GM21619 (cell line): ENCODE measurements around the gene COL27A1.

Source experiments
- ATAC-seq: cut with Tn5 transposase; IDR thresholded peaks from one replicate; pipeline ENCODE4 v1.9.1; 2021; ENCODE audit not compliant: unreplicated experiment

COL27A1 gene

GRCh38 chr9:114238891-114239875 is 83.8 kb downstream of the COL27A1 start:
- ATAC-seq = no peak

- ATAC-seq = no peak
These were observed 84.9 kb downstream of the COL27A1 start for GRCh38 chr9:114240216-114240615.

GRCh38 chr9:114240647-114241558 is 85.6 kb downstream of the COL27A1 start:
- ATAC-seq = no peak

GRCh38 chr9:114242837-114243236 is 87.5 kb downstream of the COL27A1 start:
- ATAC-seq = no peak

- no peak for ATAC-seq
These were observed 87.9 kb downstream of the COL27A1 start for GRCh38 chr9:114243240-114243639.

GRCh38 chr9:114244570-114244969 is 89.2 kb downstream of the COL27A1 start:
- ATAC-seq = no peak

- ATAC-seq = no peak
These were observed 91.2 kb downstream of the COL27A1 start for GRCh38 chr9:114246558-114246957.

- no peak for ATAC-seq
These were observed 91.7 kb downstream of the COL27A1 start for GRCh38 chr9:114247077-114247476.

- ATAC-seq = no peak
These were observed 92.2 kb downstream of the COL27A1 start for GRCh38 chr9:114247491-114247890.

GRCh38 chr9:114248299-114248707 is 93.0 kb downstream of the COL27A1 start:
- ATAC-seq = no peak

GRCh38 chr9:114249424-114250234 is 94.3 kb downstream of the COL27A1 start:
- ATAC-seq = no peak

GRCh38 chr9:114250235-114250568 is 94.9 kb downstream of the COL27A1 start:
- ATAC-seq = no peak

- ATAC-seq = no peak
These were observed 95.3 kb downstream of the COL27A1 start for GRCh38 chr9:114250648-114251047.

- no peak for ATAC-seq
These were observed 97.1 kb downstream of the COL27A1 start for GRCh38 chr9:114252394-114252793.

- no peak for ATAC-seq
These were observed 101.5 kb downstream of the COL27A1 start for GRCh38 chr9:114256827-114257328.

GRCh38 chr9:114258218-114258617 is 102.9 kb downstream of the COL27A1 start:
- no peak for ATAC-seq

GRCh38 chr9:114258866-114259797 is 103.8 kb downstream of the COL27A1 start:
- ATAC-seq = no peak

- ATAC-seq = no peak
These were observed 104.6 kb downstream of the COL27A1 start for GRCh38 chr9:114259798-114260523.

GRCh38 chr9:114261026-114261425 is 105.7 kb downstream of the COL27A1 start:
- ATAC-seq = no peak
